Prostate gland (tissue), 2 donors: ENCODE data around the gene SRMS.

Source experiments
- POLR2A ChIP-seq: fragments of 450-650 bp; IDR thresholded peaks from one replicate; pipeline ENCODE4 v1.6.1; 2016; ENCODE audit warnings: antibody characterized with exemption, mild to moderate bottlenecking
- POLR2AphosphoS5 ChIP-seq: sonication (generic); formaldehyde crosslinking; IDR thresholded peaks from one replicate; pipeline ENCODE4 v1.6.1; 2017; ENCODE audit warnings: antibody characterized with exemption
- TF ChIP-seq, protein P1 (sequence below), 4 experiments: fragments of 200-600 bp in 2 of 4; fragments of 450-650 bp in 2 of 4; sonication (generic) in 2 of 4; IDR thresholded peaks; 1 replicate in 3 of 4; 2 replicates in 1 of 4; pipeline ENCODE4 v1.5.1; 2016 to 2019; ENCODE audit warnings: antibody characterized with exemption in 4 of 4, mild to moderate bottlenecking in 2 of 4, moderate library complexity in 2 of 4

DNA sequence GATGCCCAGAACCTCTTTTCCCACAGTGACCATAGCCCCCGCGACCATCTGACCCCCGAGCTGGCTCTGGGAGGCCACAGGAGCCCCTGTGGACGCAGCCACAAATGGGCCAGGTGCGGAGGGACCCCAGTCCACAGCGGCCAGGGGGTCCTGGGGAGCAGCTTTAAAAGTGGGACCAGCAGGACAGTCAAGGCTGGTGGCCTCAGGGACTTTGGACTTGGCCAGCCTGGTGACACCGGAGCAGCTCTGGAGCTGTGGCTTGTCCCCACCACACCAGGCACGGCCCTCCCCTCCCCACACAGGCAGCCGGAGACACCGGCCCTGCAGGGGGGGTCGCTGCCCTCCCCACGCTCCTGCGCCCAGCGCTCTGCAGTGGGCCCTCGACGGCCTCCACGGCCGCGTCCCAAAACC lies 9.9 kb upstream of the SRMS start:
- TF ChIP-seq, protein P1, sequence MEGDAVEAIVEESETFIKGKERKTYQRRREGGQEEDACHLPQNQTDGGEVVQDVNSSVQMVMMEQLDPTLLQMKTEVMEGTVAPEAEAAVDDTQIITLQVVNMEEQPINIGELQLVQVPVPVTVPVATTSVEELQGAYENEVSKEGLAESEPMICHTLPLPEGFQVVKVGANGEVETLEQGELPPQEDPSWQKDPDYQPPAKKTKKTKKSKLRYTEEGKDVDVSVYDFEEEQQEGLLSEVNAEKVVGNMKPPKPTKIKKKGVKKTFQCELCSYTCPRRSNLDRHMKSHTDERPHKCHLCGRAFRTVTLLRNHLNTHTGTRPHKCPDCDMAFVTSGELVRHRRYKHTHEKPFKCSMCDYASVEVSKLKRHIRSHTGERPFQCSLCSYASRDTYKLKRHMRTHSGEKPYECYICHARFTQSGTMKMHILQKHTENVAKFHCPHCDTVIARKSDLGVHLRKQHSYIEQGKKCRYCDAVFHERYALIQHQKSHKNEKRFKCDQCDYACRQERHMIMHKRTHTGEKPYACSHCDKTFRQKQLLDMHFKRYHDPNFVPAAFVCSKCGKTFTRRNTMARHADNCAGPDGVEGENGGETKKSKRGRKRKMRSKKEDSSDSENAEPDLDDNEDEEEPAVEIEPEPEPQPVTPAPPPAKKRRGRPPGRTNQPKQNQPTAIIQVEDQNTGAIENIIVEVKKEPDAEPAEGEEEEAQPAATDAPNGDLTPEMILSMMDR (IDR thresholded peaks at IDR 0.05) = no peak
- TF ChIP-seq POLR2A = no peak
- TF ChIP-seq POLR2AphosphoS5 = no peak
